ENCODE measurements around the gene GNAI1.

DNA sequence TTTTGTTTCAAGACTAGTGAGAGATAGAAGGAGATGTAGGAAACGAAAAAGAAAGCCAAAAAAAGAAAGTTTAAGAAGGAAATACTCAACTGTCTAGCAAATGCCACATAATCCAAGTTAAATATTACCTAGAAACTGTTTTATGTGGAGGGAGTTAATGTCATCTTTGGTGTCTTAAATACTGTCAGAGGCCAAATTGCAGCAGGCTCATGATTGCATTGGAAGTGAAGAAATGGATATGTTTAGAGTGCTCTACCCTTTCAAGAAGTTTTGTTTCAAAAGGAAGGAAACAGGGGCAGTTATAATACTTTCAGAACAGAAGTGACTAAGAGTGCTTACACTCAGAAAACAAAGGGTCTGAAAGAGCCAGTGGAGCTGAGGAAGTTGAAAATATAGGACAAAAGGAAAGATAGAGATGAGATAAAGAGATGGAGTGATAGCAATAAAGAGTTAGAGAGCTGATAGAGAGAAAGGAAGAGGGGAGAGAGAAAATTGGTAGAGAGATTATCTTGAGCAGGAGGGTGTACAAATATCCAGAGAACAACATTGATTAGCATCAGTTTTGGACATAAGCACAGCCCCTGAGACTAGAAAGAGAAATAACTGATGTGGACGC is 28.0 kb upstream of the GNAI1 start:
- TF ChIP-seq, protein P1, sequence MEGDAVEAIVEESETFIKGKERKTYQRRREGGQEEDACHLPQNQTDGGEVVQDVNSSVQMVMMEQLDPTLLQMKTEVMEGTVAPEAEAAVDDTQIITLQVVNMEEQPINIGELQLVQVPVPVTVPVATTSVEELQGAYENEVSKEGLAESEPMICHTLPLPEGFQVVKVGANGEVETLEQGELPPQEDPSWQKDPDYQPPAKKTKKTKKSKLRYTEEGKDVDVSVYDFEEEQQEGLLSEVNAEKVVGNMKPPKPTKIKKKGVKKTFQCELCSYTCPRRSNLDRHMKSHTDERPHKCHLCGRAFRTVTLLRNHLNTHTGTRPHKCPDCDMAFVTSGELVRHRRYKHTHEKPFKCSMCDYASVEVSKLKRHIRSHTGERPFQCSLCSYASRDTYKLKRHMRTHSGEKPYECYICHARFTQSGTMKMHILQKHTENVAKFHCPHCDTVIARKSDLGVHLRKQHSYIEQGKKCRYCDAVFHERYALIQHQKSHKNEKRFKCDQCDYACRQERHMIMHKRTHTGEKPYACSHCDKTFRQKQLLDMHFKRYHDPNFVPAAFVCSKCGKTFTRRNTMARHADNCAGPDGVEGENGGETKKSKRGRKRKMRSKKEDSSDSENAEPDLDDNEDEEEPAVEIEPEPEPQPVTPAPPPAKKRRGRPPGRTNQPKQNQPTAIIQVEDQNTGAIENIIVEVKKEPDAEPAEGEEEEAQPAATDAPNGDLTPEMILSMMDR (conservative IDR thresholded peaks at IDR 0.05 in 1 of 2, IDR thresholded peaks at IDR 0.05 in 1 of 2; ENCODE audit: extremely low read depth in 1 of 2, insufficient read depth in 1 of 2, low read depth in 1 of 2, low read length in 2 of 2), result no peak
- no peak for TF ChIP-seq EZH2 (IDR thresholded peaks at IDR 0.05; ENCODE audit: borderline replicate concordance, low read length)

Data from mammary epithelial cell (primary cell).